HG03378 (cell line): Measurements from ENCODE around the gene ZNF784.

Experiments
- ATAC-seq: cut with Tn5 transposase; IDR thresholded peaks from one replicate; pipeline ENCODE4 v1.9.1; 2021; ENCODE audit warnings: mild to moderate bottlenecking, moderate library complexity; ENCODE audit not compliant: unreplicated experiment

The ZNF784 gene

DNA sequence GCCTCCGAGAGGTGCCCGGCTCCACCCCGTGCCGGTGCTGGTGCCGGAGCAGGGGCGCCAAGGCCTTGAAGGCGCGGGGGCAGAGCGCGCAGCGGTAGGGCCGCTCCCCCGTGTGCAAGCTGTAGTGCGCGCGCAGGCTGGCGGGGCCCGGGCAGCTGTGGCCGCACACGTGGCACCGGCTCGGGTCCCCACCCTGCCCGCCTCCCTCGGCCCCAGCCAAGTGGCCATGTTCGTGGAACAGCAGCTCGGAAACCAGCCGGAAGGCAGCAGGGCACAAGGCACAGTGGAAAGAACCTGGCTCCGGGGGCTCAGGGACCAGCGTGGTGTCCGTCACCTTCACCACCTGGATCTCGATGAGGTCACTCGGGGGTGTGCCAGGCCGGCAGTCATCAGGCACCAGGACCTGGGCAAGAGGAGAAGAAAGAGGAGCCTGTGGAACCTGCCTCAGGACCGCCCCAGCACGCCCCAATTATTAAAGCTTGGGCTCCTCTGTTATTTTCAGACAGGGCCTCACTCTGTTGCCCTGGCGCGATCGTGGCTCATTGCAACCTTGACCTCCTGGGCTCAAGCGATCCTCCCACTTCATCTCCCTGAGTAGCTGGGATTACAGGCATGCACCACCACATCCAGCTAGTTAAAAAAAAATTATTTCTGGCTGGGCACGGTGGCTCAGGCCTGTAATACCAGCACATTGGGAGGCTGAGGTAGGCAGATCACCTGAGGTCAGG lies 2.0 kb downstream of the ZNF784 start:
- no peak for ATAC-seq

DNA sequence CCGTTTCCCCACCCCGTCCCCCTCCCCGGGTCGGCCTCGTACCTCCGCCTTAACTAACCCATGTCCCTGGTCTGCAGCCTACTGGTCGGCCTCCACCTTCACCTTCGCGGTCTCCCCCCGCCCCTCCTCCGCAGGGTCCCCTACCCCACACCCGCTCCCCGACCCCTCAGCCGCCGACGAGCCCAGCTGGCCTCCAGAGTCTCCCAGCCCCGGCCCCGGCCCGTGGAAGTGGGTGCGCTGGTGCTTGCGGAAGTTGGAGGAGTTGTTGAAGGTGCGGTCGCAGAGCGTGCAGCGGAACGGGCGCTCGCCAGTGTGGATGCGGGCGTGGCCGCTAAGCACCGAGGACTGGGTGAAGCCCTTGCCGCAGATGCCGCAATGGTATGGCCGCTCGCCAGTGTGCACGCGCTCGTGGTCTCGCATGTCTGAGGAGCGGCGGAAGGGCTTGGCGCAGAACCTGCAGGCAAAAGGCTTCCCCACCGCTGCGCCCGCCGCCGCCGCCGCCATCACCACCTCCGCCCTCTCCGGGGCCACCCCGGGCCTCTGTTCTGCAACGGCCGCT lies 2.6 kb downstream of the ZNF784 start:
- no peak for ATAC-seq

DNA sequence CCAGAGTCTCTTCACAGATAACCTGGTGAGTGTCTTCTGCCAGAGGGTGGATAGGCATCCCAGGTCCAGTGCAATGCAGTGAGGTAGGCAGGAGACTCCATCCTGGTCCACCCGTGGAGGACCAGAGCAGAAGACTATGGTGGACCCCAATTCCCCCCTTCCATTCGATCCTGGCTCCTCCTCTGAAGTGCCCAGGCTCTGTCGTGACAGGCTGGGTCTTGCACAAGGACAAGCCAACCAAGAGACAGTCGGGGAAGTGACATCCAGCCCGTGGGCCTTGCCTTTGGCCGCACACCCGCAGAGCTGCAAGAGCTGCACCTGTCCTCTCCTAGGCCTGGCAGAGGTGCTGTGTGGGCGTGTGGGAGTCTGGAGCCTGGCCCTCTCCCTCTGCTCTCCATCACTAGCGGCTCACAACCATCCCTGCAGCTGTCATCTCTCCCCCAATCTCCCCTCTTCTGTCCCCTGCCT lies 3.1 kb downstream of the ZNF784 start:
- no peak for ATAC-seq

DNA sequence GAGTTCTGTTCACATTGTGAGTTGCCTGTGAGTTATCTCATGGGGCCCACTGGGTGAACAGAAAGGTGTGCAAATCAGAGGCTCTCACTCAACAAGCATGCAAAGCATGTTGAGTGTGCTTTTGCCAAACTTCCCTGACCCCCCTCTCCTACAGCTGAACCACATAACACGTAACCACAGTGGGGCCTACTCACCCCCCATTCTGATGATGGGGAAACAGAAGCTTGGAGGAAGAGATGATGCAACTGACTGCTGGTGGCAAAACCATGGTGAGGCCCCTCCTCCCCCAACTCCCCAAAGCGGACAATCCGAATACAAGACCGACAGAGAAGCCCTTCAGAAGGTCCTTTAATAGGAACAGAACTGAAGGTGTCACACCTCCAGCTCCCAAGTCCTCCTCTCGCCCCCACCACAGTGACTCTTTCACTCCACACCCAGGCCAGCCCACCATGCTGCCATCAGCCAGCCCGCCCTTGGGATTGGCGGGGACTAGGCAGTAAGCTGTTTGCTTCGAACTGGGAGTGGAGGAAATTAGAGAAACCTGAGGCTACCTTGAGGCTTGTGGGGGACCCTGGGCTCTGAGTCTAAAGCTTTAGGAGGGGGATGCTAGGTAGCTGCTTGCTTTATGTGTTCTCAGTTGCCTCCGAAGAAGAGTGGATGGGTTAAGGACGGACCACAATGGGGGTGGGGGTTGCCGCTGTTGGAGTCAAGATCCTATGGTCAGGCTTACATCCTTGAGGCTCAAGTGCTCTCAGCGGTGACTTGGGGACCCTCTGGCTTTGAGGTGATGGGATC lies 3.8 kb downstream of the ZNF784 start:
- ATAC-seq, result no peak

DNA sequence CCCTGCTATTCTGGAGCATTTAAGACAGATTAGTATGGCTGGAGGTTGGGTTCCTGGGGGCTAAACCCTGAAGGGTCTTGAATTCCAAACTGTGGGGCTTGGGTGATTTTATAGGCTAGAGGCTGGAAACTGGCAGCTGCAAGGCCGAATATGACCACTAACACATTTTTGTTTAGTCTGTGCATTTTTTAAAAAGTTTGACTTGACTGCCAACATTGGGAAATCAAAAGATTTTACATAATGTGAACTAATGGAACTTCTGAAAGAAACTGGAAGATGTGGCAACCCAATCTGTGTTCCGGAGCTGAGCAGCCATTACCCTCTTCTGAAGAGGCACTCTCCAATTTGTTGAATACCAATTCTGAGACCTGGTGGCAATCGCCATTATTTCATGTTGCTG lies 5.1 kb downstream of the ZNF784 start:
- no peak for ATAC-seq

DNA sequence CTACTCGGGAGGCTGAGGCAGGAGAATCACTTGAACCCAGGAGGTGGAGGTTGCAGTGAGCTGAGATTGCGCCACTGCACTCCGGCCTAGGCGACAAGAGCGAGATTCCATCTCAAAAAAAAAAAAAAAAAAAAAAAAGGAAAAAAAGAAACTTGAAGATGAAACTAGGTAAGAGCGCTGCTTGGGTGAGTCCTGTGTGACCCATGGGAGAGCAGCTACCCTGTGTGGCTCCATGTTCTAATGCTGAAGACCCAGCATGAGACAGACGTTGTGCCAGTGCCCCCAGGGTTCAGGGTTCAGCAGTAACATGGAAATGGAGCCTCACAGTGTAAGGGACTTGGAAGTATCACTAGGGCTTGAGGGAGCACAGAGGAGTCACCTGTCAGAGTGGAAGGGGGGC lies 5.9 kb downstream of the ZNF784 start:
- ATAC-seq, result no peak

DNA sequence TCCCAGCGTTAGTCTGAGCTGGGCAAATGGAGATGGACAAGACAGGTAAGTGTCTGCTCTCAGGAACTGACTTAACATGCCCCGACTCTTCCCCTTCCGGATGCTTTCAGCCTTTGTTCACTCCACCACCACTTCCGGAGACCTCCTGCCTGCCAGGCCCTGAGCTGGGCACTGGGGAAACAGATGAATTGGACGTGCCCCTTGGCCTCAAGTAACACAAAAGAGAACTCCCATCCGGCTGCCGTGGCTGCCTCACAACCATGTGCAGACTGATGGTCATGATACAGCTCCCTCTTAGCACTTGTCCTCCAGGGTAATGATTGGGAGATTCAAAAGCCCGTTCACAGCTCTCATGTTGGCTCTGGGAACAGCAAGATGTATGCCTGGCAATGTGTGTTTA lies 6.9 kb downstream of the ZNF784 start:
- ATAC-seq, result no peak

DNA sequence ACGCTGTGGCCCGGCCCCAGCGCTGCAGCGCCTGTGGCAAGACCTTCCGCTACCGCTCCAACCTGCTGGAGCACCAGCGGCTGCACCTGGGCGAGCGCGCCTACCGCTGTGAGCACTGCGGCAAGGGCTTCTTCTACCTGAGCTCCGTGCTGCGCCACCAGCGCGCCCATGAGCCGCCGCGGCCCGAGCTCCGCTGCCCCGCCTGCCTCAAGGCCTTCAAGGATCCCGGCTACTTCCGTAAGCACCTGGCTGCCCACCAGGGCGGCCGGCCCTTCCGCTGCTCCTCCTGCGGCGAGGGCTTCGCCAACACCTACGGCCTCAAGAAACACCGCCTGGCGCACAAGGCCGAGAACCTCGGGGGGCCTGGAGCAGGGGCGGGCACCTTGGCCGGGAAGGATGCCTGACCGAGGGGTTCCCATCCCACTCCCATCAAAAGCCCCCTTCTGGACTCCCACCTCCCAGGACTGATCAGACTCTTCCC lies 7.9 kb downstream of the ZNF784 start:
- no peak for ATAC-seq

DNA sequence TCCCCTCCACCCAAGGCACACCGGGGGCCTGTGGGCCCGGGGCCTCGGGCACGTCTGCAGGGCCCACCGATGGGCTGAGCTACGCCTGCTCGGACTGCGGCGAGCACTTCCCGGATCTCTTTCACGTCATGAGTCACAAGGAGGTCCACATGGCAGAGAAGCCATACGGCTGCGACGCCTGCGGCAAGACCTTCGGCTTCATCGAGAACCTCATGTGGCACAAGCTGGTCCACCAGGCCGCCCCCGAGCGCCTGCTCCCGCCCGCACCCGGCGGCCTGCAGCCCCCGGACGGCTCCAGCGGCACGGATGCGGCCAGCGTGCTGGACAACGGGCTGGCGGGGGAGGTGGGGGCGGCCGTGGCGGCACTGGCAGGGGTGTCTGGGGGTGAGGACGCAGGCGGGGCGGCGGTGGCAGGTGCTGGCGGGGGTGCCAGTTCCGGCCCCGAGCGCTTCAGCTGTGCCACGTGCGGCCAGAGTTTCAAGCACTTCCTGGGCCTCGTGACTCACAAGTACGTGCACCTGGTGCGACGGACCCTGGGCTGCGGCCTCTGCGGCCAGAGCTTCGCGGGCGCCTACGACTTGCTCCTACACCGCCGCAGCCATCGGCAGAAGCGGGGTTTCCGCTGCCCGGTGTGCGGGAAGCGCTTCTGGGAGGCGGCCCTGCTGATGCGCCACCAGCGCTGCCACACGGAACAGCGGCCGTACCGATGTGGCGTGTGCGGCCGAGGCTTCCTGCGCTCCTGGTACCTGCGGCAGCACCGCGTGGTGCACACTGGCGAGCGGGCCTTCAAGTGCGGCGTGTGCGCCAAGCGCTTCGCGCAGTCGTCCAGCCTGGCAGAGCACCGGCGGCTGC lies 8.6 kb downstream of the ZNF784 start:
- ATAC-seq, result no peak

DNA sequence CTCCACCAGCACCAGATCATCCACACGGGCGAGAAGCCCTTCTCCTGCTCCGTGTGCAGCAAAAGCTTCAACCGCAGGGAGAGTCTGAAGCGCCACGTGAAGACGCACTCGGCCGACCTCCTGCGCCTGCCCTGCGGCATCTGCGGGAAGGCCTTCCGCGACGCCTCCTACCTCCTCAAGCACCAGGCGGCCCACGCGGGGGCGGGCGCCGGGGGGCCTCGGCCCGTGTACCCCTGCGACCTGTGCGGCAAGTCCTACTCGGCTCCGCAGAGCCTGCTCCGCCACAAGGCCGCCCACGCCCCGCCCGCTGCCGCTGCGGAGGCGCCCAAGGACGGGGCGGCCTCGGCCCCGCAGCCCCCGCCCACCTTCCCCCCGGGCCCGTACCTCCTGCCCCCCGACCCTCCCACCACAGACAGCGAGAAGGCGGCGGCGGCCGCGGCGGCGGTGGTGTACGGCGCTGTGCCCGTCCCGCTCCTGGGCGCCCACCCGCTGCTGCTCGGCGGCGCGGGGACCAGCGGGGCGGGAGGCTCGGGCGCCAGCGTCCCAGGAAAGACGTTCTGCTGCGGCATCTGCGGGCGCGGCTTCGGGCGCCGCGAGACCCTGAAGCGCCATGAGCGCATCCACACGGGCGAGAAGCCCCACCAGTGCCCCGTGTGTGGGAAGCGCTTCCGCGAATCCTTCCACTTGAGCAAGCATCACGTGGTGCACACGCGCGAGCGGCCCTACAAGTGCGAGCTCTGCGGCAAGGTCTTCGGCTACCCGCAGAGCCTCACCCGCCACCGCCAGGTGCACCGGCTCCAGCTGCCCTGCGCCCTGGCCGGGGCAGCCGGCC lies 9.4 kb downstream of the ZNF784 start:
- no peak for ATAC-seq

DNA sequence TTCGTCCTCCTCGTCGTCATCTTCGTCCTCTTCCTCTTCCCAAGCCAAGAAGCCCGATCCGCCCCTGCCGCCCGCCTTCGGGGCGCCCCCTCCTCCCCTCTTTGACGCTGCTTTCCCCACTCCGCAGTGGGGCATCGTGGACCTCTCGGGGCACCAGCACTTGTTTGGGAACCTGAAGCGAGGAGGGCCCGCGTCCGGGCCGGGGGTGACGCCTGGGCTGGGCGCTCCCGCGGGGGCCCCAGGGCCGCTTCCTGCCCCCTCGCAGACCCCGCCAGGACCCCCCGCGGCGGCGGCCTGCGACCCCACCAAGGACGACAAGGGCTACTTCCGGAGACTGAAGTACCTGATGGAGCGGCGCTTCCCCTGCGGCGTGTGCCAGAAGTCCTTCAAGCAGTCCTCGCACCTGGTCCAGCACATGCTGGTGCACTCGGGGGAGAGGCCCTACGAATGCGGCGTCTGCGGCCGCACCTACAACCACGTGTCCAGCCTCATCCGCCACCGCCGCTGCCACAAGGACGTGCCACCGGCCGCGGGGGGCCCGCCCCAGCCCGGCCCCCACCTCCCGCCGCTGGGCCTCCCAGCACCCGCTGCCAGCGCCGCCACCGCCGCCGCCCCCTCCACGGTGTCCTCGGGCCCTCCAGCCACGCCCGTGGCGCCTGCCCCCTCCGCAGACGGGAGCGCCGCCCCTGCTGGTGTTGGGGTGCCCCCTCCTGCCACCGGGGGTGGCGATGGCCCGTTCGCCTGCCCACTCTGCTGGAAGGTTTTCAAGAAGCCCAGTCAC lies 10.2 kb downstream of the ZNF784 start:
- ATAC-seq, result no peak

DNA sequence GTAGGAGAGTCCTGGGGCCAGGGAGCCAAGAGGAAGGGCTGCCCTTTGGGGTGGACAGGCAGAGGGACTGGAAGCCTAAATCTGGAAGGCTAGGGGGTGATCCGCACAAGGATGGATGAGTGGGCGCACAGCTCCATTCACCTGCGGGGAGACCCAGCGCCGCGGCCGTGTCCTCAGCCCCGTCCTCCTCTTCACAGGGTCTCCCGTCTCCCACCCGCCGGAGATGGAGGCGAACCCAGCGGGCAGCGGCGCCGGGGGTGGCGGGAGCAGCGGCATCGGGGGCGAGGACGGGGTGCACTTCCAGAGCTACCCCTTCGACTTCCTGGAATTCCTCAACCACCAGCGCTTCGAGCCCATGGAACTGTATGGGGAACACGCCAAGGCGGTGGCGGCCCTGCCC lies 11.0 kb downstream of the ZNF784 start:
- no peak for ATAC-seq

DNA sequence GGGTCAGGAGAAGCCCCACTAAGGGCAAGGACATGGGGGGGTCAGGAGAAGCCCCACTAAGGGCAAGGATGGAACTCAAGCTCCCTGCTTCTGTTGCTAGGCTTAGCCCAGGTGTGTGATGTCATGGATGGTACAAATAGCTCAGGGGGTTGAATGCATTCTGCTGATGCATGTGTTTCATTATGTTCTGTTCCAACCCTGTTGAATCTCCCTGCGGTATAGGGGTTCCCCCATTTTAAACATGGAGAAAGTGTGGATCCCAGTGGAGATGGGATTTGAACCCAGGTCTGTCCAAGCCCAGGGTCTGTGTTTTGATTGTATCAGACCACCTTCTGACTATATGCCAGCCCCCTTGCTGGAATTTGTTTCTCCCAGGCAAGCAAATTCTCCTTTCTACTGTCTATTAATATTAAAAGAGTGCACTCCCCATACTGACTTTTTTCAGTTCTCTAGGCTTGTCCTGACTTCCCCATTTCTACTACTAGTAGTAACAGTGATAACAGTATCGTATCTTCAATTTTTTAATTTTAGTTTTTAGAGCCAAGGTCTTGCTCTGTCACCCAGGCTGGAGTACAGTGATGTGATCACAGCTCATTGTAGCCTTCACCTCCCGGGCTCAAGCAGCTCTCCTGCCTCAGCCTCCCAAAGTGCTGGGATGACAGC lies 12.3 kb downstream of the ZNF784 start:
- ATAC-seq, result no peak

DNA sequence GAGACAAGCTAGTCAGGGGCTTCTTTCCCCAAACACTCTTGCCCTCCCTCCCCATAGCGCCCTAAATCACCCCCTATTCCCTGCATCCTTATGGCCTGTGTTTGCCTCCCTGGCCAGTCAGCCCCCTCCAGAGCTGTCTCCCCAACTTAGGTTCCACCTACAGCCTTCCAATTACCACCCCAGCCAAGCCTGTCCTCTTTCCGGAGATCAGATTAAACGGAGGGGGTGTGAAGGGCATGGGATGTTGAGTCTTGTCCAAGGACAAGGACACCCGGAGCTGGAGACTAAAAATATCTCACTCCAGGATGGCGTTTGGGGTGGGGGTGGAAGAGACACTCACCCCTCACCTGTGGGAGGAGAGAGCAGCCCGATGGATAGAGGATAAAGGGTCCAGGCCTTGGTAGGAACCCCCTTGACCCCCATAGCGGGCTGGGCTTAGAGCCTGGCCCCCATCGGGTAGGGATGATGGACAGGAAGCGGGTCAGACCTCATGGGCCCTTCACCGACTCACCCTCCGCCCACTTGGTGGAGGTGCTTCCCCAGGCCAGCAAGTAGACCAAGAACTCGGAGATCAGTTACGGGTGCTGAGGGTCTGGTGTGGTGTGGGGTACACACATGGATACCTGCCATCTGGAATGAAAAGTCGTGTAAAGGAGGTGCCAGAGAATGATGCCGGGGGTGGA lies 12.9 kb downstream of the ZNF784 start:
- no peak for ATAC-seq

DNA sequence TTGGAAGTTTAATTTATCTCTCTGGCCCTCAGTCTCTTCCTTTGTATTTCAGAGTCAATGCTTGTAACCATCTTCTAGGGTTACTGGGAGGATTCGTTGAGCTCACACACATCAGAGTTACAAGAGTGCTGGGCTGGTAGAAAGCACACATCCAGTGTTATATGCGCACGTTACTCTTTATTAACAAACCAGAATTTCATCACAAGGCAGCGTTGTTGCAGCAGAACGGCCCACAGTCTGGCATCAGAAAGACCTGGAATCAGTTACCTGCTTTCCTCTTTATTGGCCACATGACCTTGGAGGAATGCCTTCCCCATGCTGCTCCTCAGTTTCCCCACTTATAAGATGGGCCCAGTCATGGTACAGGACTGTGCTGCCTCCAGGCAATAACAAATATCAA lies 15.0 kb downstream of the ZNF784 start:
- no peak for ATAC-seq

DNA sequence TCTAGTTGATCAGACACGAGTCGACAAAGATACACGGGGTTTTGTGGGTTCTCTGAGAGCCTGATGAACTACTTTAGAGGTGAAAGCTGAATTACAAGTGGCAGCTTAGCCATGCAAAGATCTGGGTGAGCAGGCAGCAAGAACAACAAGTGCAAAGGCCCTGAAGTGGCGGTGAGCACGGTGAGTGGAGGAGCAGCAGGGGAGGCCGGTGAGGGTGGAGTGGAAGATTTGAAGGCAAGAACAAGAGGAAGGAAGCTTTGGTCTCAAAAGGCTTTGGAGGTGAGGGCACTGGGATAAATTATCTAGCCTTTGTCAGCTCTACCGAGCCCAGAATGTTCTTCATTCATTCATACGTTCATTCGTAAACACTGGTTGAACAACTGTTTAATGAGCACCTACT lies 17.5 kb downstream of the ZNF784 start:
- ATAC-seq, result no peak

DNA sequence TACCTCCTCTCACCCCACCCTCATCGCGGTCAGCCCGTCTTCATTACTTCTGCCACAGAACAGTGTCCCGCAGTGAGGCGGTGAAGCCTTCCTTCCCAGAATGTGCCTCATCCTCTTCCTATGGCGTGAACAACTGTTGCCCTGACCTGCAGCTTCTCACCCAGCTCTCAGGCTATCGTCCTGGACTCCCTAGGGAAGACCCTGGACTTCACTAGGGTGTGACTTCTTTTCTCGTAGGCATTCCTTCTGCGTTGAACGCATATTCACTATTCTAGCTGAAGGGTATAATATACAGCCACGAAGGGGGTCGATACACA lies 17.9 kb downstream of the ZNF784 start:
- no peak for ATAC-seq

DNA sequence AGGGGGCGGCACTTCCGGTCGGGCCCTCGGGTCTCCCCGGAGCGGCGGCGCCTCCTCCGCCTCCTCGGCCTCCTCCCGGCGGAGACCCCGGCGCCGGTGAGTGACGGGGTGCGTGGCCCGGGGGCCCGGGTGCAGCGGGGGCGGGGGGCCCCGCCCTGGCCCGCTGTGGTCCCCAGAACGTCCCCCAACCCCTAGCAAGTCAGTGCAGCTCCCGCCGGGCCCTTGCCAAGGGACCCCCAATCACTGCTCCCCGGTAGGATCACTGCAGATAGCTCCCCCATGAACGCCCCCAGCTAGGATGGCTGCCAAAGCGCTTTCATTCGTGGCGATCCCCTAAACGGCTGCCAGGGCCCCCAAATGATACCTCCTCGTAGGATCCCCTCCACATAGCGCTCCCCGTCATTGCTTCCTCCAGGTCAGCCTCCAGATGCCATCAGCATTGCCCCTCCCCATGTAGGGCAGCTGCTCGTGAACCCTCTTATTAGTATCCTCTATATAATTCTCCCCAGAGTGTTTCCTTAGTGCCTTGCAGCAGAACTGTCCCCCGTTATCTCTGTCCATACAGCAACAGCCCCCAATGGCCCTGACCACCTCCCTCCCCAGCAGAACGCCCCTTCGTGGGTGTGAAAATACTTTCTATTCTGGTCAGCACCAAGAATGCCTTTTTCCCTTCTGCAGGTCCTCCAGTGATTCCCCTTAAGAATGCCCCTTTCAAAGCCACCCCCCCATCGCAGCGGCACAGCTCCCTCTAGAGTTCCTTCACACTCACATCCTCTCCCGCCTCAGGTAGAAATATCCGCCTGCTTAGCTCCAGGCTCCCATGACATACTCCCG lies 18.5 kb downstream of the ZNF784 start, which contains the start of gene ZNF865:
TSS of gene ZNF865 (plus strand) at position 11 of the 834 bp plus-strand sequence. CDS start 7,972 bp downstream, outside the sequence.
- ATAC-seq, result no peak
